Brain microvascular endothelial cell (primary cell): ENCODE results near the gene TRIM9.

Source experiments
- DNase-seq: peaks from one replicate; pipeline ENCODE4 v3.0.0-alpha.2; 2020
- H3K27ac ChIP-seq: fragments of 250-450 bp; sonication (Bioruptor Pico); 2 replicates; pipeline ENCODE4 v1.5.1; 2020; ENCODE audit warnings: mild to moderate bottlenecking, moderate library complexity
- H3K27me3 ChIP-seq: fragments of 250-450 bp; sonication (Bioruptor Pico); replicated peaks from 2 replicates; pipeline ENCODE4 v1.5.1; 2020; ENCODE audit warnings: mild to moderate bottlenecking
- H3K36me3 ChIP-seq: fragments of 250-450 bp; sonication (Bioruptor Pico); replicated peaks from 2 replicates; pipeline ENCODE4 v1.5.1; 2020; ENCODE audit warnings: mild to moderate bottlenecking
- H3K4me3 ChIP-seq: 2 replicates; pipeline ENCODE4 v1.5.1; 2011; ENCODE audit warnings: low read depth, mild to moderate bottlenecking, control low read depth, low read length, moderate library complexity
- in situ Hi-C: cut with HindIII; loops from 2 replicates; pipeline ENCODE4 v1.10.0; 2017; ENCODE audit warnings: low sequenced_read_pairs, low pct_ligation_motif_present
- TF ChIP-seq, protein P1 (sequence below): IDR thresholded peaks from 2 replicates; pipeline ENCODE4 v1.5.1; 2011; ENCODE audit warnings: low read depth, mild to moderate bottlenecking, moderate library complexity, low read length, control low read depth, inconsistent platforms; ENCODE audit errors: missing control alignments

TRIM9 gene

DNA sequence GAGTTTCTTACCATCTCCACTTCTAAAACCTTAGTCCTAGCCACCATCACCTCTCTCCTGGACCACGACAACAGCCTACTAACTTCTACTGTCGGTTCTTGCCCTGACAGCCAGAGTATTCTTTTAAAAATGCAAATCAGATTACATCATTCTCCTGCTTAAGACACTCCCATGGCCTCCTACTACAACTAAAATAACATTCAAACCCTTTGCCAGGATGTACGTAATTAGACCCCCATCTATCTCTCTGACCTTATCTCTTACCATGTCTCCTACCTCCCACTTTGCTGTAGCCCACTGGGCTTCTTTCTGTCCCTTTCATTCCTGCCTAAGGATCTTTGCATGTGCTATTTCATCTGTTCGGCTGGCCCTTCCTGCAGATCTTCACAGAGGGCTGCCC, 27.6 kb downstream of the TRIM9 start:
- no peak overlapping the region for H3K4me3 ChIP-seq
- in situ Hi-C loops: no loop called here
- H3K36me3 ChIP-seq: no peaks in the 10 kb centered on the region
- DNase-seq: no peak
- TF ChIP-seq, protein P1, sequence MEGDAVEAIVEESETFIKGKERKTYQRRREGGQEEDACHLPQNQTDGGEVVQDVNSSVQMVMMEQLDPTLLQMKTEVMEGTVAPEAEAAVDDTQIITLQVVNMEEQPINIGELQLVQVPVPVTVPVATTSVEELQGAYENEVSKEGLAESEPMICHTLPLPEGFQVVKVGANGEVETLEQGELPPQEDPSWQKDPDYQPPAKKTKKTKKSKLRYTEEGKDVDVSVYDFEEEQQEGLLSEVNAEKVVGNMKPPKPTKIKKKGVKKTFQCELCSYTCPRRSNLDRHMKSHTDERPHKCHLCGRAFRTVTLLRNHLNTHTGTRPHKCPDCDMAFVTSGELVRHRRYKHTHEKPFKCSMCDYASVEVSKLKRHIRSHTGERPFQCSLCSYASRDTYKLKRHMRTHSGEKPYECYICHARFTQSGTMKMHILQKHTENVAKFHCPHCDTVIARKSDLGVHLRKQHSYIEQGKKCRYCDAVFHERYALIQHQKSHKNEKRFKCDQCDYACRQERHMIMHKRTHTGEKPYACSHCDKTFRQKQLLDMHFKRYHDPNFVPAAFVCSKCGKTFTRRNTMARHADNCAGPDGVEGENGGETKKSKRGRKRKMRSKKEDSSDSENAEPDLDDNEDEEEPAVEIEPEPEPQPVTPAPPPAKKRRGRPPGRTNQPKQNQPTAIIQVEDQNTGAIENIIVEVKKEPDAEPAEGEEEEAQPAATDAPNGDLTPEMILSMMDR: no peak
- H3K27ac ChIP-seq: no peak overlapping the region
- H3K27me3 ChIP-seq: no peaks in the 10 kb centered on the region

GRCh38 chr14:51066576-51066975, 28.3 kb downstream of the TRIM9 start:
- no peak overlapping the region for H3K4me3 ChIP-seq
- TF ChIP-seq, protein P1: no peak
- no peaks in the 10 kb centered on the region for H3K36me3 ChIP-seq
- no peak for DNase-seq
- in situ Hi-C loops: no loop called here
- H3K27me3 ChIP-seq: no peaks in the 10 kb centered on the region
- H3K27ac ChIP-seq: no peak overlapping the region

DNA sequence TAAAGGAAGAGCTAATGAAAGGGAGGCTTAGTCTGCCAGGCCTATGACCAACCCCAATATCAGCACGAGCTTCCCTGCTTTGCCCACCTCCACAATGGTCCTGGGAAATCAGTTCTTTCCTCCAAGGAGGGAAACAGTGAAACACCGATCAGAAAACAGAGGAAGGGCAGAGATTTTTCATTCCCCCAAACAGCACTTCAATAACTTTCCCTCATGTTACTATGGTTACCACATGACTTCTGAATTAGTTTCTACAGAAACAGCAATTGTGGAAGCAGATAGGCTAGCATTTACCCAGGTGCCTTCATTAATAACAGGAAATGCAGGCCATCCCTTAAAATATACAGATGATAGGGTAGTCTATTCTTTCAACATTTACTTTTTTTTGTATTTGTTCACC, 35.9 kb downstream of the TRIM9 start:
- in situ Hi-C loops: no loop called here
- no peaks in the 10 kb centered on the region for H3K27me3 ChIP-seq
- DNase-seq: no peak
- H3K4me3 ChIP-seq: no peak overlapping the region
- TF ChIP-seq, protein P1: no peak
- no peak overlapping the region for H3K27ac ChIP-seq
- H3K36me3 ChIP-seq: no peaks in the 10 kb centered on the region

DNA sequence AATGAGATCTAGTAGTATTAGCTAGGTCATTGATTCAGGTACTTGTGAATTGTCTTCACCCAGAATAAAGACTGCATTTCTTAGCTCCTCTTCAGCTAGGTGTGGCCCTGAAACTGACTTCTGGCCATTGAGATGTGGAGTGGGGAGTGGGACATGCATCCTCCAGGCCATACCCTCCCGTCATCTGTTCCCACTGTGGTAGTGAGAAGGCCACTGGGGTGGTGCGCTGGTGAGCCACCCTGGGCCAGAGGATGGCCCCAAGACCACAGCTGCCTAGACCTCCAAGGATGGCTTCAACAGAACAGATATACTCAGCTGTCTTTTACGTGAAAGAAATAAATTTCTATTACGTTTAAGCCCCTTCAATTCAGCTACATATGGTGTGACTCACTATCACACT, 36.5 kb downstream of the TRIM9 start:
- no peaks in the 10 kb centered on the region for H3K36me3 ChIP-seq
- H3K27ac ChIP-seq: no peak overlapping the region
- H3K4me3 ChIP-seq: no peak overlapping the region
- TF ChIP-seq, protein P1: no peak
- H3K27me3 ChIP-seq: no peaks in the 10 kb centered on the region
- in situ Hi-C loops: no loop called here
- no peak for DNase-seq

DNA sequence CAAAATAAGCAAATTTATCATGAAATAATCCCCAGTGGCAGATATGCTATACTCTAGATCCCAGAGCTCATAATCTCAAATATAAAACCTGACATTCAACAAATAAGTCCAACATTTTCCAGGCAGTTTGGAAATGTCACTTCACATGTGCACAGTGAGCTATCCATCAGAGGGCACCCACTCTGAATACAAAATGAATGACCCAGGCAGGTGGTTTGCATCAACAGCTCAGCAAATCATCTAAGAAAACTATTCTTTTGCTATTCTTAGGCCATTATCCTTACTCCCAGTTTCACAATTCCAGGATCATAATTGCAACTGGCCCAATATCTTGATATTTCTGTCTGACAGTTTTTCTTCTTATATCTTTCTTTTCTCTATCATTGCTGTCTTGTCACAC, 38.5 kb downstream of the TRIM9 start:
- TF ChIP-seq, protein P1: no peak
- DNase-seq: no peak
- H3K4me3 ChIP-seq: no peak overlapping the region
- in situ Hi-C loops: no loop called here
- H3K27me3 ChIP-seq: no peaks in the 10 kb centered on the region
- no peak overlapping the region for H3K27ac ChIP-seq
- H3K36me3 ChIP-seq: no peaks in the 10 kb centered on the region

- H3K4me3 ChIP-seq: no peak overlapping the region
- H3K36me3 ChIP-seq: no peaks in the 10 kb centered on the region
- H3K27ac ChIP-seq: no peak overlapping the region
- TF ChIP-seq, protein P1: no peak
- DNase-seq: no peak
- H3K27me3 ChIP-seq: no peaks in the 10 kb centered on the region
- in situ Hi-C loops: no loop called here
These were observed 41.7 kb downstream of the TRIM9 start for GRCh38 chr14:51053157-51053556.
